Measurements from ENCODE around the gene CMAS. TPM values are rescaled to one million over a fixed set of nuclear protein-coding genes. Genes with fewer than 3 reads are reported as not detected.

CMAS gene
- total RNA-seq, 1 donor from 2014 or later: 34.8 TPM

DNA sequence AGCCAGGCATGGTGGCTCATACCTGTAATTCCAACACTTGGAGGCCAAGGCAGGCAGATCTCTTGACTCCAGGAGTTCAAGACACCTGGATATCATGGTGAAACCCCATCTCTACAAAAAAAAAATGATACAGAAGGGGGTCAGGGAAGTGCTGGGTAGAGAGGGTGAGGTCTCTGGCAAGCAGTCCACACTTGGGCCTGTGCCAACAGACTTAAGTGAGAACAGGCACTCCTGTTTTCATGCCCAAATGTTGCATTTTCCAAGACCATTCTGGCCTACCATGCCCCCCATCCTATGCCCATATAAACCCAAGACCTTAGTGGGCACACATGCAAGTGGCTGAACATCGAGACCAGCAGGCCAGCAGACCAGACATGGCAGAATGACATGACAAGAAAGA is 16.0 kb upstream of the CMAS start:
- no peak for DNase-seq
- H3K36me3 ChIP-seq: no peaks in the 10 kb centered on the region
- no peak overlapping the region for H3K4me3 ChIP-seq
- TF ChIP-seq, protein P1, sequence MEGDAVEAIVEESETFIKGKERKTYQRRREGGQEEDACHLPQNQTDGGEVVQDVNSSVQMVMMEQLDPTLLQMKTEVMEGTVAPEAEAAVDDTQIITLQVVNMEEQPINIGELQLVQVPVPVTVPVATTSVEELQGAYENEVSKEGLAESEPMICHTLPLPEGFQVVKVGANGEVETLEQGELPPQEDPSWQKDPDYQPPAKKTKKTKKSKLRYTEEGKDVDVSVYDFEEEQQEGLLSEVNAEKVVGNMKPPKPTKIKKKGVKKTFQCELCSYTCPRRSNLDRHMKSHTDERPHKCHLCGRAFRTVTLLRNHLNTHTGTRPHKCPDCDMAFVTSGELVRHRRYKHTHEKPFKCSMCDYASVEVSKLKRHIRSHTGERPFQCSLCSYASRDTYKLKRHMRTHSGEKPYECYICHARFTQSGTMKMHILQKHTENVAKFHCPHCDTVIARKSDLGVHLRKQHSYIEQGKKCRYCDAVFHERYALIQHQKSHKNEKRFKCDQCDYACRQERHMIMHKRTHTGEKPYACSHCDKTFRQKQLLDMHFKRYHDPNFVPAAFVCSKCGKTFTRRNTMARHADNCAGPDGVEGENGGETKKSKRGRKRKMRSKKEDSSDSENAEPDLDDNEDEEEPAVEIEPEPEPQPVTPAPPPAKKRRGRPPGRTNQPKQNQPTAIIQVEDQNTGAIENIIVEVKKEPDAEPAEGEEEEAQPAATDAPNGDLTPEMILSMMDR (IDR thresholded peaks at IDR 0.05; ENCODE audit: borderline replicate concordance): no peak
- intact Hi-C loops (cut with micrococcal nuclease): no loop called here
- H3K27me3 ChIP-seq (ENCODE audit: low read depth): no peaks in the 10 kb centered on the region
- H3K27ac ChIP-seq (replicated peaks): no peak overlapping the region
- peaks cover 6% of the 10 kb centered on the region for H3K4me1 ChIP-seq
- H3K9me3 ChIP-seq (replicated peaks): no peaks in the 10 kb centered on the region

DNA sequence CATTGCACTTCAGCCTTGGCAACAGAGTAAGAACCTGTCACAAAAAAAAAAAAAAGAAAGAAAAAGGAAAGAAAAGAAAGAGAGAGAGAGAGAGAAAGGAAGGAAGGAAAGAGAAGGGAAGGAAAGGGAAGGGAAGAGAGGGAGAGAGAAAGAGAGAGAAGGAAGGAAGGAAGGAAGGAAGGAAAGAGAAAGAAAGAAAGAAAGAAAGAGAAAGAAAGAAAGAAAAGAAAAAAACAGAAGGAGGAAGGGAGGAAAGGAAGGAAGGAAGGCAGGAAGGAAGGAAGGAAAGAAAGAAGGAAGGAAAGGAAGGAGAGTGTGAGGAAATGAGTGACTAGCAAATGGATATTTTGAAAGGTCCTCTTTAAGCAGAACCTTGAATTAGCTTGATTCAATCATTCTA is 13.3 kb upstream of the CMAS start:
- TF ChIP-seq, protein P1 (IDR thresholded peaks at IDR 0.05; ENCODE audit: borderline replicate concordance): no peak

DNA sequence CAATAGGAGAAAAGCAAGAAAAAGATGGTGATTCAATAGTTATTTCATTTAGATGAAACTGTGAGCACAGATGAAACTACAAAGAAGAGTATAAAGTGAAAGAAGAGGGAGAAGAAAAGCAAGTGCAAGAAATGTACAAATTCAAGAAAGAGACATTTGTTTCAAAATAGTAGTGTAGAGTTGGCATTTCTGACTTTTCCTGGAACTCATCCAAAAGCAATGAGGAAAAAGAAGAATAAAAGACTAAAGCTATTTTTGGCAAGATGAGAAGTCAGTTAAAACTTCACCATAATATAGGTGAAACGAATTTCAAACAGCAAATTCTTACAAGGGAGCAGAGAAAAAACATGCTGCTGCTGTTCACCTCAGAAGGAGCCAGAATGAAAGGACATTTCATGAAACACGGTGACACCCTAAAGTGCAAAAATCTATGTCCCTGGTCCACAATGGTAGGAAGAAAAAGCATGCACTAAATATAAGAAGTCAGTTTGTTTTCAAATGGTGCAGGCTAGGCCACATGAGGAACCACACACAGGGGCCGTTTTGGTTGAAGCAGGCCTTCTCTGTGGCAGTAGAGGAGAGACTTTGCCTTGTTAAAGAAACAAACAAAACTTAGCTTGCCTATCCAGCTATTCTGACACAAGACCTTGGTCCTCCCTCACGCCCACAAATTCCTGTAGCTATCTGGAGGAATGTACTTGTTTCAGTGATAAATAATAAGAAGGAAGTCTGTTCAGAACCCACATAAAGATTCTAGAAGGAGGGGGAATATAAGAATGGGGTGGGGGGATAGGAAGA is 11.1 kb upstream of the CMAS start:
- intact Hi-C loops (cut with micrococcal nuclease): no loop called here
- Histone ChIP-seq H3K36me3 (no peaks in the 10 kb centered on the region), H3K4me1 (peaks cover 8% of the 10 kb centered on the region), H3K9me3 (replicated peaks) (peaks cover 3% of the 10 kb centered on the region), H3K4me3 (no peak overlapping the region), H3K27me3 (ENCODE audit: low read depth) (no peaks in the 10 kb centered on the region), H3K27ac (replicated peaks) (peak overlapping the region; percentile 48)
- TF ChIP-seq, protein P1 (IDR thresholded peaks at IDR 0.05; ENCODE audit: borderline replicate concordance): no peak
- DNase-seq: no peak

More for the DNA sequence above, 13.3 kb upstream of the CMAS start:
- Histone ChIP-seq H3K4me1 (peaks cover 8% of the 10 kb centered on the region), H3K4me3 (no peak overlapping the region), H3K27ac (replicated peaks) (no peak overlapping the region), H3K36me3 (no peaks in the 10 kb centered on the region), H3K9me3 (replicated peaks) (no peaks in the 10 kb centered on the region), H3K27me3 (ENCODE audit: low read depth) (no peaks in the 10 kb centered on the region)
- DNase-seq: no peak
- intact Hi-C loops (cut with micrococcal nuclease): no loop called here

DNA sequence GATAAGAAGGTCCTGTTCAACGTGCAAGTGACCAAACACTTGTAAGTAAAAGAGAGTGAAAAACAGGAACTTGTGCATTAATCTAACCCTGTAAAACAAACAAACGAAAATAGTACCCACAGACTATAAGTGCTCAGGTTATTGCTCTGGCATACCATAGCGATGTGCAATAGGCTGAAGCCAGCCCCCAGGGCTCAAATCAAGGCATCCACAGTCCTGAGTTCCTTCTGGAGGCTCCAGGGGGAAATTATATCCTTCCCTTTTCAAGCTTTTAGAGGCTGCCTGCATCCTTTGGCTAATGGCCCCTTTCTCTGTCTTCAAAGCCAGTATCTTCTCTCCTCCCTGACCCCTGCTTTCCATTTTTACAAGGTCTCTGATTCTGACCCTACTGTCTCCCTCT is 8.1 kb upstream of the CMAS start:
- Histone ChIP-seq H3K27me3 (ENCODE audit: low read depth) (no peaks in the 10 kb centered on the region), H3K4me3 (no peak overlapping the region), H3K9me3 (replicated peaks) (peaks cover 3% of the 10 kb centered on the region), H3K36me3 (no peaks in the 10 kb centered on the region), H3K27ac (replicated peaks) (no peak overlapping the region), H3K4me1 (peaks cover 8% of the 10 kb centered on the region)
- intact Hi-C loops (cut with micrococcal nuclease): no loop called here
- no peak for DNase-seq
- TF ChIP-seq, protein P1 (IDR thresholded peaks at IDR 0.05; ENCODE audit: borderline replicate concordance): no peak

DNA sequence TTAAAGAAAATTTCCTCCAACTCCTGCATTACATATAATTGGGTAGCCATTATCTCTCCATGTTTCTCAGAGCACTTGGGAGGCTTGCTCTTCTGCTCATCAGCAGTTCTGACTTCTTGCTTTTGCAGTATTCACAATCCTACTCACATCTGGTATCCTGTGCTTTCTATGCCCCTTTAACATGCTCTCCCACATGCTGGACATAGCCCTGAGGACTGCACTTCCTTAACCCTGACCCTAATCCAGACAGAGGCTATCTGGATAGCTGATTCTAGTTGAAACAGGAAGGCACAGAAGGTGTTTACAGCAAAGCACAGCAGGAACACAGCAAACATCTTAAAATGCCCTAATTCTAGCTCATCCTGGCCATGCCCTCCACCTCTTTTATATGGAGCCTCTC is 7.3 kb upstream of the CMAS start:
- intact Hi-C loops (cut with micrococcal nuclease): no loop called here
- H3K4me1 ChIP-seq: peaks cover 8% of the 10 kb centered on the region
- H3K36me3 ChIP-seq: no peaks in the 10 kb centered on the region

More for the DNA sequence above, 7.3 kb upstream of the CMAS start:
- H3K27me3 ChIP-seq (ENCODE audit: low read depth): no peaks in the 10 kb centered on the region
- no peak overlapping the region for H3K4me3 ChIP-seq
- peaks cover 3% of the 10 kb centered on the region for H3K9me3 ChIP-seq (replicated peaks)
- TF ChIP-seq, protein P1 (IDR thresholded peaks at IDR 0.05; ENCODE audit: borderline replicate concordance): no peak
- DNase-seq: no peak
- no peak overlapping the region for H3K27ac ChIP-seq (replicated peaks)

Data from left ventricle myocardium inferior (tissue), 1 donor.